Suprapubic skin (tissue), 4 donors: ENCODE measurements around the gene IKZF2. TPM values are rescaled to one million over a fixed set of nuclear protein-coding genes. Genes with fewer than 3 reads are reported as not detected.
A peak's percentile ranks its signal among the peaks of the same experiment; 100 is the strongest.

Experiments used
- DNase-seq, 2 donors: peaks; one replicate each; pipeline ENCODE4 v3.0.0-alpha.2; 2019; ENCODE audit warnings: low spot score in 2 of 2
- H3K27ac ChIP-seq: fragments of 200-600 bp; sonication (generic); one replicate; pipeline ENCODE4 v1.5.1; 2019
- H3K27me3 ChIP-seq: fragments of 200-600 bp; sonication (generic); one replicate; pipeline ENCODE4 v1.5.1; 2019
- H3K36me3 ChIP-seq: fragments of 200-600 bp; sonication (generic); one replicate; pipeline ENCODE4 v1.5.1; 2019
- H3K4me1 ChIP-seq: fragments of 200-600 bp; sonication (generic); one replicate; pipeline ENCODE4 v1.5.1; 2019
- H3K4me3 ChIP-seq: fragments of 200-600 bp; sonication (generic); one replicate; pipeline ENCODE4 v1.5.1; 2019; ENCODE audit warnings: mild to moderate bottlenecking
- H3K9me3 ChIP-seq: fragments of 200-600 bp; sonication (generic); one replicate; pipeline ENCODE4 v1.5.1; 2019
- CTCF ChIP-seq, 2 donors: fragments of 200-600 bp in 1 of 2; fragments of 450-650 bp in 1 of 2; sonication (generic) in 1 of 2; IDR thresholded peaks; one replicate each; pipeline ENCODE4 v1.5.1; 2016 to 2019; ENCODE audit warnings: antibody characterized with exemption in 2 of 2, mild to moderate bottlenecking in 1 of 2, moderate library complexity in 1 of 2
- EP300 ChIP-seq: sonication (generic); formaldehyde crosslinking; IDR thresholded peaks from one replicate; pipeline ENCODE4 v1.6.1; 2017; ENCODE audit warnings: antibody characterized with exemption
- POLR2A ChIP-seq, 2 donors: fragments of 450-650 bp; IDR thresholded peaks; one replicate each; pipeline ENCODE4 v1.6.1; 2017; ENCODE audit warnings: antibody characterized with exemption in 2 of 2, mild to moderate bottlenecking in 2 of 2, moderate library complexity in 2 of 2
- POLR2AphosphoS5 ChIP-seq, 3 donors: sonication (generic); formaldehyde crosslinking; IDR thresholded peaks; one replicate each; pipeline ENCODE4 v1.6.1; 2017; ENCODE audit warnings: antibody characterized with exemption in 3 of 3
- WGBS: methylation state at CpG from one replicate; pipeline ENCODE4 v1.1.5; 2018; 5-methylcytosine and 5-hydroxymethylcytosine counted together
- total RNA-seq, 4 donors: library from RNA; depleted of rRNA; stranded (reverse); fragments of >200 nt; gene quantifications; one replicate each; pipeline ENCODE4 v1.1.0, GENCODE V29; 2016

IKZF2 gene
- total RNA-seq, 4 donors from 2014 or later = 38.3 to 95.3 (median 66.5) TPM

GRCh38 chr2:212974692-212975091 lies 176.7 kb downstream of the IKZF2 start:
- Histone ChIP-seq H3K27ac (no peak overlapping the region), H3K4me3 (no peak overlapping the region), H3K36me3 (no peaks in the 10 kb centered on the region), H3K27me3 (no peaks in the 10 kb centered on the region), H3K9me3 (no peaks in the 10 kb centered on the region), H3K4me1 (peaks cover 11% of the 10 kb centered on the region)
- no peak for DNase-seq
- WGBS = 38% methylated on average over 2 of the region's 2 CpGs
- TF ChIP-seq POLR2AphosphoS5 (IDR thresholded peaks at IDR 0.05) (no peak), CTCF (IDR thresholded peaks at IDR 0.05) (no peak), POLR2A (IDR thresholded peaks at IDR 0.05) (no peak), EP300 (no peak)

- WGBS = 85% methylated on average over 3 of the region's 3 CpGs
- no peaks in the 10 kb centered on the region for H3K27me3 ChIP-seq
Observed at GRCh38 chr2:212973347-212973746, 178.1 kb downstream of the IKZF2 start.

GRCh38 chr2:212970132-212970531 lies 181.3 kb downstream of the IKZF2 start:
- DNase-seq = no peak
- Histone ChIP-seq H3K4me3 (no peak overlapping the region), H3K9me3 (no peaks in the 10 kb centered on the region), H3K36me3 (no peaks in the 10 kb centered on the region), H3K27ac (no peak overlapping the region), H3K27me3 (no peaks in the 10 kb centered on the region), H3K4me1 (peaks cover 15% of the 10 kb centered on the region)
- no peak for TF ChIP-seq POLR2A (IDR thresholded peaks at IDR 0.05)
- TF ChIP-seq EP300 = no peak
- no peak for TF ChIP-seq CTCF (IDR thresholded peaks at IDR 0.05)
- no peak for TF ChIP-seq POLR2AphosphoS5 (IDR thresholded peaks at IDR 0.05)

More at GRCh38 chr2:212973347-212973746, 178.1 kb downstream of the IKZF2 start:
- H3K4me1 ChIP-seq = peaks cover 13% of the 10 kb centered on the region
- no peak for DNase-seq
- no peak overlapping the region for H3K27ac ChIP-seq
- H3K9me3 ChIP-seq = no peaks in the 10 kb centered on the region
- no peaks in the 10 kb centered on the region for H3K36me3 ChIP-seq
- H3K4me3 ChIP-seq = no peak overlapping the region
- no peak for TF ChIP-seq CTCF (IDR thresholded peaks at IDR 0.05)
- TF ChIP-seq POLR2AphosphoS5 (IDR thresholded peaks at IDR 0.05) = no peak
- no peak for TF ChIP-seq POLR2A (IDR thresholded peaks at IDR 0.05)
- TF ChIP-seq EP300 = no peak

GRCh38 chr2:212968284-212969081 lies 182.9 kb downstream of the IKZF2 start:
- no peaks in the 10 kb centered on the region for H3K9me3 ChIP-seq
- 56% methylated on average over 4 of the region's 4 CpGs for WGBS
- peak overlapping the region; percentile 6 for H3K27ac ChIP-seq
- TF ChIP-seq POLR2AphosphoS5 (IDR thresholded peaks at IDR 0.05) (no peak), POLR2A (IDR thresholded peaks at IDR 0.05) (no peak), EP300 (no peak), CTCF (IDR thresholded peaks at IDR 0.05) (no peak)
- no peak overlapping the region for H3K4me3 ChIP-seq
- H3K36me3 ChIP-seq = no peaks in the 10 kb centered on the region
- no peak for DNase-seq
- no peaks in the 10 kb centered on the region for H3K27me3 ChIP-seq
- peaks cover 8% of the 10 kb centered on the region for H3K4me1 ChIP-seq

- Histone ChIP-seq H3K27me3 (no peaks in the 10 kb centered on the region), H3K36me3 (no peaks in the 10 kb centered on the region), H3K9me3 (no peaks in the 10 kb centered on the region), H3K4me3 (no peak overlapping the region), H3K4me1 (peaks cover 8% of the 10 kb centered on the region), H3K27ac (no peak overlapping the region)
- no peak for DNase-seq
- 79% methylated on average over 1 of the region's 1 CpG for WGBS
- no peak for TF ChIP-seq EP300
- TF ChIP-seq CTCF (IDR thresholded peaks at IDR 0.05) = no peak
- no peak for TF ChIP-seq POLR2A (IDR thresholded peaks at IDR 0.05)
Observed at GRCh38 chr2:212966884-212967283, 184.5 kb downstream of the IKZF2 start.
